ENCODE results near the gene NME5. TPM values are rescaled to one million over a fixed set of nuclear protein-coding genes. Genes with fewer than 3 reads are reported as not detected.

The NME5 gene
- total and polyA plus RNA-seq, 2 of the 8 experiments (the other 6 are each of a cell fraction or from before 2014, with no cell fraction given), result 0.48 to 0.89 TPM

GRCh38 chr5:138067945-138068344, 71.3 kb downstream of the NME5 start:
- H3K4me1 ChIP-seq (replicated peaks in 1 of 4; ENCODE audit: control insufficient read depth in 3 of 4, insufficient read depth in 4 of 4, low read length in 3 of 4), result no peaks in the 10 kb centered on the region
- H3K4ac ChIP-seq (replicated peaks; ENCODE audit: insufficient read length, low read depth, low read length), result no peak overlapping the region
- no peak overlapping the region for H3K27ac ChIP-seq (ENCODE audit: low read depth, low read length)
- H2BK15ac ChIP-seq (ENCODE audit: low read length), result no peak overlapping the region
- no peak overlapping the region for H3K4me3 ChIP-seq (ENCODE audit: extremely low read depth in 1 of 4, insufficient read depth in 2 of 4, low read depth in 3 of 4, low read length in 4 of 4)
- DNase-seq (ENCODE audit: low read depth in 1 of 2, low spot score in 2 of 2) (no peak), FAIRE-seq (no peak)
- ChIA-PET CTCF (ENCODE audit: partially characterized antibody) (interaction anchor here (1.1 to 11.5 kb wide), 11 partner anchors 7 to 245 kb away, joined by 3 to 179 read pairs (median 8); partner anchors contain the start of genes FAM13B, NME5 and WNT8A), POLR2A (ENCODE audit: partially characterized antibody) (interaction anchor here (1.0 kb wide), 1 partner anchor 35 kb away, joined by 3 read pairs; the partner anchor contains the start of gene FAM13B)
- no peak overlapping the region for H3K9ac ChIP-seq (replicated peaks in 1 of 4; ENCODE audit: extremely low read depth in 1 of 4, low read depth in 3 of 4, low read length in 3 of 4)
- H2BK20ac ChIP-seq (ENCODE audit: low read length), result no peak overlapping the region
- H4K5ac ChIP-seq (ENCODE audit: insufficient read length, low read depth, low read length), result no peak overlapping the region
- H3K23me2 ChIP-seq (ENCODE audit: low read depth, low read length), result no peaks in the 10 kb centered on the region
- no peak overlapping the region for H3K14ac ChIP-seq (ENCODE audit: insufficient read length)
- H2BK12ac ChIP-seq (ENCODE audit: low read depth, low read length), result no peak overlapping the region
- no peak overlapping the region for H2AK5ac ChIP-seq (ENCODE audit: low read depth, low read length)
- H4K91ac ChIP-seq (replicated peaks; ENCODE audit: insufficient read length, low read length), result no peak overlapping the region
- H3K23ac ChIP-seq (ENCODE audit: insufficient read length), result no peak overlapping the region
- H3K56ac ChIP-seq (replicated peaks; ENCODE audit: insufficient read length, low read depth, low read length), result no peak overlapping the region
- no peaks in the 10 kb centered on the region for H4K20me1 ChIP-seq (replicated peaks in 1 of 2; ENCODE audit: control insufficient read depth in 1 of 2, insufficient read depth in 2 of 2, low read length in 2 of 2)
- no peaks in the 10 kb centered on the region for H3K27me3 ChIP-seq (replicated peaks in 1 of 4; ENCODE audit: control insufficient read depth in 3 of 4, extremely low read depth in 1 of 4, insufficient read depth in 3 of 4, low read length in 3 of 4)
- no peak overlapping the region for H4K8ac ChIP-seq (ENCODE audit: extremely low read depth, insufficient read depth, low read length)
- no peak overlapping the region for H2BK5ac ChIP-seq (ENCODE audit: low read depth, low read length)
- no peak overlapping the region for H2BK120ac ChIP-seq (replicated peaks; ENCODE audit: low read depth, low read length)
- no peaks in the 10 kb centered on the region for H3K79me1 ChIP-seq (ENCODE audit: low read depth, low read length)
- WGBS, 2 experiments (ENCODE audit: extremely low coverage in 1 of 2, insufficient coverage in 1 of 2, insufficient read length in 1 of 2, insufficient replicate concordance in 2 of 2, low coverage in 1 of 2, low lambda C conversion rate in 2 of 2, missing lambda C conversion rate in 1 of 2), result 92% methylated on average over 8 of the region's 8 CpGs; no CpG with 5 or more reads in 1 of the 2 experiments
- H3K18ac ChIP-seq (ENCODE audit: extremely low read depth, low read length), result no peak overlapping the region
- H3K79me2 ChIP-seq (ENCODE audit: control insufficient read depth in 1 of 2, insufficient read depth in 2 of 2, low read length in 2 of 2), result no peaks in the 10 kb centered on the region
- H3K9me3 ChIP-seq (ENCODE audit: insufficient read depth in 2 of 2, low read depth in 1 of 2, low read length in 1 of 2), result no peaks in the 10 kb centered on the region
- H2AFZ ChIP-seq (ENCODE audit: low read length), result no peak overlapping the region
- no peak overlapping the region for H3K4me2 ChIP-seq (ENCODE audit: insufficient read depth in 1 of 2, low read depth in 2 of 2, low read length in 2 of 2)
- H3K36me3 ChIP-seq (ENCODE audit: control insufficient read depth in 2 of 4, insufficient read depth in 4 of 4, low read length in 3 of 4), result no peaks in the 10 kb centered on the region
- TF ChIP-seq BRCA1 (IDR thresholded peaks at IDR 0.05; ENCODE audit: low read depth, low read length), result no peak
- TF ChIP-seq NRF1 (IDR thresholded peaks at IDR 0.05; ENCODE audit: low read depth, low read length), result no peak
- TF ChIP-seq CTCF (IDR thresholded peaks at IDR 0.05; ENCODE audit: control extremely low read depth in 1 of 3, insufficient read depth in 1 of 3, low read depth in 1 of 3, low read length in 3 of 3), result no peak
- TF ChIP-seq PHF8 (conservative IDR thresholded peaks at IDR 0.05; ENCODE audit: low read depth, low read length), result no peak
- no peak for TF ChIP-seq USF2 (IDR thresholded peaks at IDR 0.05; ENCODE audit: low read length)
- no peak for TF ChIP-seq JUND (IDR thresholded peaks at IDR 0.05; ENCODE audit: low read length)
- TF ChIP-seq JUN (IDR thresholded peaks at IDR 0.05; ENCODE audit: low read depth, low read length), result no peak
- TF ChIP-seq CTBP2 (IDR thresholded peaks at IDR 0.05; ENCODE audit: borderline replicate concordance, insufficient read depth, insufficient read length, low read length), result no peak
- no peak for TF ChIP-seq GTF2F1 (IDR thresholded peaks at IDR 0.05; ENCODE audit: borderline replicate concordance, low read depth, low read length)
- TF ChIP-seq SP2 (IDR thresholded peaks at IDR 0.05; ENCODE audit: low read length), result no peak
- no peak for TF ChIP-seq ZNF274 (IDR thresholded peaks at IDR 0.05; ENCODE audit: borderline replicate concordance, extremely low read depth, low read length)

All from H1 (cell line).